Measurements from ENCODE around the gene DYSF.

GRCh38 chr2:71506222-71507153 lies 53.1 kb downstream of the DYSF start:
- no peak for TF ChIP-seq POLR2A (IDR thresholded peaks at IDR 0.05)
- no peak for TF ChIP-seq CTCF (IDR thresholded peaks at IDR 0.05)
